Uterus (tissue), 4 donors: ENCODE data around the gene PTCD3. TPM values are rescaled to one million over a fixed set of nuclear protein-coding genes. Genes with fewer than 3 reads are reported as not detected.

Experiments used
- DNase-seq, 2 donors: peaks; one replicate each; pipeline ENCODE4 v3.0.0-alpha.2; 2019 to 2020
- H3K27ac ChIP-seq, 2 donors: fragments of 200-600 bp; sonication (generic); 1 replicate in 1 of 2; 2 replicates in 1 of 2; pipeline ENCODE4 v1.5.1; 2016 to 2018
- H3K27me3 ChIP-seq, 2 donors: fragments of 200-600 bp; sonication (generic); one replicate each; pipeline ENCODE4 v1.5.1; 2018 to 2019; ENCODE audit warnings: control low read depth in 1 of 2
- H3K36me3 ChIP-seq, 2 donors: fragments of 200-600 bp; sonication (generic); one replicate each; pipeline ENCODE4 v1.5.1; 2019; ENCODE audit warnings: control low read depth in 1 of 2
- H3K4me1 ChIP-seq, 2 donors: fragments of 200-600 bp; sonication (generic); one replicate each; pipeline ENCODE4 v1.5.1; 2018 to 2019; ENCODE audit warnings: control low read depth in 1 of 2
- H3K4me3 ChIP-seq, 2 donors: fragments of 200-600 bp; sonication (generic); 1 replicate in 1 of 2; 2 replicates in 1 of 2; pipeline ENCODE4 v1.5.1; 2018 to 2019; ENCODE audit warnings: mild to moderate bottlenecking in 1 of 2
- H3K9me3 ChIP-seq, 2 donors: fragments of 200-600 bp; sonication (generic); one replicate each; pipeline ENCODE4 v1.5.1; 2019; ENCODE audit warnings: control low read depth in 1 of 2
- POLR2A ChIP-seq, 2 donors: fragments of 450-650 bp; IDR thresholded peaks; one replicate each; pipeline ENCODE4 v1.6.1; 2016; ENCODE audit warnings: antibody characterized with exemption in 2 of 2, mild to moderate bottlenecking in 1 of 2, moderate library complexity in 1 of 2
- intact Hi-C: fragments of 100-400 bp; cut with DNase I; formaldehyde crosslinking; loops from one replicate; pipeline ENCODE4 v1.15.1; 2023; ENCODE audit warnings: low total_unique reads
- small RNA-seq: library from RNA; depleted of rRNA; stranded (forward); fragments of <200 nt; gene quantifications from one replicate; pipeline ENCODE3, GENCODE V24; 2016
- total RNA-seq, 4 donors: library from RNA; depleted of rRNA in 3 of 4; stranded (reverse); fragments of >200 nt in 3 of 4; gene quantifications; one replicate each; pipeline versions ENCODE4 v1.1.0 to v1.2.4, GENCODE V29; 2014 to 2023
- TF ChIP-seq, protein P1 (sequence below), 4 experiments: fragments of 200-600 bp in 2 of 4; fragments of 450-650 bp in 2 of 4; sonication (generic) in 2 of 4; IDR thresholded peaks; one replicate each; pipeline ENCODE4 v1.5.1; 2016 to 2019; ENCODE audit warnings: antibody characterized with exemption in 4 of 4, mild to moderate bottlenecking in 2 of 4, moderate library complexity in 1 of 4
- donor health status: DM: yes; HTN: yes; CAD: no.

The PTCD3 gene
- total RNA-seq, 4 donors from 2014 or later = 87.9 to 160 (median 103) TPM

DNA sequence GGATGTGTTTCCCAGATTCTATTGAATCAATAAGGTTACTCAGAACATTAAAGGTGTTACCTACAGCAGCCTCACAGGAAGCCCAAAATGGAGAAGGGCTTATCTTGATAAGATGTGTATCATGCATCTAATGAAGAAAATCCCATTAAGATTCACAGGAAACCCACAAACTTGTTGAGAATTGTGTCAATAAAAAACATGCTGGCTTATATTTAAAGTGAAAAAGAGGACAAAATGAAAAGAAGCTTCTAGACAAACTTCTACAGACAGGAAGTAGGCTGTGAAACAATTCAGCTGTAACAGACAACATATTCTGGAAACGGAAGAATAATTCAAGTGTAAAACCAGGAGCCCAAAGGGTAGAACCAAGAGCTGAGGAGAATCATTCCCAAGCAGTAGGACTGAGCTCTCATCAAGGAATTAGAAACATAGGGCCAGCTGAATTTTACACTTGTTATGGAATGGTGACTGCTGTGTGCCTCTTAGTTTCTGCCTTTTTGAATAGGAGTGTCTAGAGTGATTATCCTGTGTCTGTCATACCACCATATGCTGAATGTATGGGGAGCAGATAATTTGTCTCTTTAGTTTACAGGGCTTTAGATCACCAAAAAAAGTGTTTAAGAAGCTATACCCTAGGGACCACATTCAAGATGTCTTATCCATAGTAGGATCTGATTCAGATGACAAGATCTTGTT, 79.6 kb downstream of the PTCD3 start:
- TF ChIP-seq POLR2A (IDR thresholded peaks at IDR 0.05) = no peak
- TF ChIP-seq, protein P1, sequence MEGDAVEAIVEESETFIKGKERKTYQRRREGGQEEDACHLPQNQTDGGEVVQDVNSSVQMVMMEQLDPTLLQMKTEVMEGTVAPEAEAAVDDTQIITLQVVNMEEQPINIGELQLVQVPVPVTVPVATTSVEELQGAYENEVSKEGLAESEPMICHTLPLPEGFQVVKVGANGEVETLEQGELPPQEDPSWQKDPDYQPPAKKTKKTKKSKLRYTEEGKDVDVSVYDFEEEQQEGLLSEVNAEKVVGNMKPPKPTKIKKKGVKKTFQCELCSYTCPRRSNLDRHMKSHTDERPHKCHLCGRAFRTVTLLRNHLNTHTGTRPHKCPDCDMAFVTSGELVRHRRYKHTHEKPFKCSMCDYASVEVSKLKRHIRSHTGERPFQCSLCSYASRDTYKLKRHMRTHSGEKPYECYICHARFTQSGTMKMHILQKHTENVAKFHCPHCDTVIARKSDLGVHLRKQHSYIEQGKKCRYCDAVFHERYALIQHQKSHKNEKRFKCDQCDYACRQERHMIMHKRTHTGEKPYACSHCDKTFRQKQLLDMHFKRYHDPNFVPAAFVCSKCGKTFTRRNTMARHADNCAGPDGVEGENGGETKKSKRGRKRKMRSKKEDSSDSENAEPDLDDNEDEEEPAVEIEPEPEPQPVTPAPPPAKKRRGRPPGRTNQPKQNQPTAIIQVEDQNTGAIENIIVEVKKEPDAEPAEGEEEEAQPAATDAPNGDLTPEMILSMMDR (IDR thresholded peaks at IDR 0.05) = no peak
- Histone ChIP-seq H3K27ac (peak overlapping the region in 1 of 2 donors; percentile 32), H3K4me3 (no peak overlapping the region), H3K9me3 (no peaks in the 10 kb centered on the region), H3K36me3 (no peaks in the 10 kb centered on the region), H3K4me1 (no peaks in the 10 kb centered on the region), H3K27me3 (no peaks in the 10 kb centered on the region)
- DNase-seq = no peak
- intact Hi-C loops = no loop called here

DNA sequence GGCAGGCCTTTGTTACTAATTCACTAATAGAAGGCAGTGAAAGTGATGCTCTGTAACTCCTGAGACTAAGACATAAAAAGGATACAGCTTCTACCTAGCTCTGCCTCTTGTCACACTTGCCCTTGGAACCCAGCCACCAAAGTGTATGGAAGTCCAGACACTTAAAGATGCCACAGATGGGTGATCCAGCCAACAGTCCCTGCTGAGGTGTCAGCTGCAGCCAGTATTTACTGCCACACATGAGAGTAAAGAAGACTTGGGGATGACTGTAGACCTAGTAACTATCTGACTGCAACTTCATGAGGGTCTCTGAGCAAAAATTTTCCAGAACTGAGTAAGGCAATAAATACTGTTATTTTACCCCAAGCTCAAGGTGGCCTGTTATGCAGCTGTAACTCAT, 80.4 kb downstream of the PTCD3 start:
- Histone ChIP-seq H3K27me3 (no peaks in the 10 kb centered on the region), H3K36me3 (no peaks in the 10 kb centered on the region), H3K4me3 (no peak overlapping the region), H3K27ac (no peak overlapping the region), H3K4me1 (no peaks in the 10 kb centered on the region), H3K9me3 (no peaks in the 10 kb centered on the region)
- intact Hi-C loops = no loop called here
- no peak for TF ChIP-seq POLR2A (IDR thresholded peaks at IDR 0.05)
- no peak for DNase-seq

DNA sequence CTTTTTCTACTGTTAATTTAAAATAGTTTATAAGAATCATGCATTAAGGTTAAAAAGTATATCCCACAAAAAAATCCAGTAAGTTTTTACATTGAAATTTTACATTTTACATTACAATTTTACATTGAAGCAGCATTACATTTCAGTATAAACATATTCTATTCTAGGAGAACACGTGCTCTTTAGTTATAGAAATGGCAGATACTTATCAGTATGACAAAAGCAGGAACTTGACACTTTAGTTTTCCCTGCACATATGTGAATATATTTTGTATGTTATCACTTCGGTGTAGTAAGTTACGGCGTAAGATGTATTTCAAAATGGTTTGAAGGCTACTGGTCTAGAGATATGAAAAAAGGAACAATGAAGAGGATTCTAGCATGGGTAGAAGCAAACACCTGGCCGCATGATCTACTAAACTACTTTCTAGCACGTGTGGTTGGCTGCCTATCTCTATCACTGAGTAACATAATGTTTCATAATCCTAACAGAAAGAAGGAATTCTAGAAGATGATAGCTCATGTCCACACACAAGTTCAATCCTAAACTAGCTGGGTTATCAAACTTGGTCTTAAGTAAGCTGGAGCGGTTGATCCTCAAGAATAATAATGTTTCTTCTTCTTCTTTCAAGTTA, 83.9 kb downstream of the PTCD3 start:
- Histone ChIP-seq H3K36me3 (no peaks in the 10 kb centered on the region), H3K27me3 (no peaks in the 10 kb centered on the region), H3K9me3 (no peaks in the 10 kb centered on the region), H3K27ac (no peak overlapping the region), H3K4me3 (no peak overlapping the region), H3K4me1 (peaks cover 0 to 7% of the 10 kb centered on the region in 2 donors)
- TF ChIP-seq, protein P1 (IDR thresholded peaks at IDR 0.05) = no peak
- no peak for TF ChIP-seq POLR2A (IDR thresholded peaks at IDR 0.05)
- DNase-seq = no peak
- intact Hi-C loops = no loop called here

Small RNA genes within 50 kb of the gene (small RNA-seq; reads per million reads assigned to genes)
- gene RF00019 = not detected
- 17,307 reads per million, percentile 100 among the genes with 10 or more reads in this experiment for gene SNORD94

Other genes starting within 250 kb of the PTCD3 start
- gene ST3GAL5, start 217.2 kb upstream of the PTCD3 start, total RNA-seq = 10 to 100 TPM; 12.3 to 52.9 (median 32.9) TPM
- gene POLR1A, start 349 bp upstream of the PTCD3 start, total RNA-seq = 10 to 100 TPM; 10.9 to 38.8 (median 17.7) TPM
- 10 to 100 TPM in 3 of 4 donors, 1 to 10 TPM in 1; 9.7 to 63.0 (median 36.2) TPM for gene IMMT, start 89.2 kb downstream of the PTCD3 start, total RNA-seq
- gene MRPL35, start 93.2 kb downstream of the PTCD3 start, total RNA-seq = 10 to 100 TPM; 22.6 to 71.2 (median 31.5) TPM
- gene REEP1, start 231.4 kb downstream of the PTCD3 start, total RNA-seq = 10 to 100 TPM in 3 of 4 donors, 1 to 10 TPM in 1; 9.7 to 24.5 (median 13.4) TPM